Endodermal cell (in vitro differentiated cells): ENCODE data around the gene RAB20. TPM values are rescaled to one million over a fixed set of nuclear protein-coding genes. Genes with fewer than 3 reads are reported as not detected.

Experiments
- DNase-seq: peaks from one replicate; pipeline ENCODE4 v3.0.0-alpha.2; 2017
- H3K27ac ChIP-seq: 2 replicates; pipeline ENCODE4 v1.5.1; 2013; ENCODE audit warnings: mild to moderate bottlenecking, low read depth, low read length, moderate library complexity
- H3K27me3 ChIP-seq: 2 replicates; pipeline ENCODE4 v1.6.1; 2013; ENCODE audit warnings: mild to moderate bottlenecking, low read length, moderate library complexity; ENCODE audit not compliant: insufficient read depth, control insufficient read depth, poor library complexity, severe bottlenecking
- H3K36me3 ChIP-seq: 2 replicates; pipeline ENCODE4 v1.7.0; 2013; ENCODE audit warnings: mild to moderate bottlenecking, low read length, moderate library complexity; ENCODE audit not compliant: control insufficient read depth, insufficient read depth
- H3K4me1 ChIP-seq: one replicate; pipeline ENCODE4 v1.7.0; 2013; ENCODE audit warnings: low read length; ENCODE audit not compliant: control insufficient read depth, insufficient read depth
- H3K4me3 ChIP-seq: 2 replicates; pipeline ENCODE4 v1.5.1; 2013; ENCODE audit warnings: mild to moderate bottlenecking, low read length, moderate library complexity
- H3K9ac ChIP-seq: 2 replicates; pipeline ENCODE4 v1.6.1; 2013; ENCODE audit warnings: mild to moderate bottlenecking, low read length, moderate library complexity; ENCODE audit not compliant: poor library complexity, severe bottlenecking; ENCODE audit errors: extremely low read depth
- H3K9me3 ChIP-seq: 2 replicates; pipeline ENCODE4 v1.6.1; 2013; ENCODE audit warnings: mild to moderate bottlenecking, low read length, moderate library complexity; ENCODE audit not compliant: control insufficient read depth
- H3K27ac Mint-ChIP-seq: 2 replicates; pipeline ENCODE4 v1.8.0; 2020; ENCODE audit warnings: mixed read lengths
- H3K27me3 Mint-ChIP-seq: 2 replicates; pipeline ENCODE4 v1.8.0; 2021; ENCODE audit warnings: mild to moderate bottlenecking, mixed read lengths; ENCODE audit not compliant: insufficient read depth
- H3K36me3 Mint-ChIP-seq: 2 replicates; pipeline ENCODE4 v1.8.0; 2020; ENCODE audit warnings: low read depth, mixed read lengths
- H3K4me1 Mint-ChIP-seq: 2 replicates; pipeline ENCODE4 v1.8.0; 2020; ENCODE audit warnings: mixed read lengths
- H3K4me3 Mint-ChIP-seq: 2 replicates; pipeline ENCODE4 v1.8.0; 2020; ENCODE audit warnings: mild to moderate bottlenecking, moderate library complexity, mixed read lengths
- H3K9me3 Mint-ChIP-seq: 2 replicates; pipeline ENCODE4 v1.8.0; 2020; ENCODE audit warnings: mild to moderate bottlenecking, mixed read lengths
- WGBS, 2 experiments: methylation state at CpG; one replicate each; pipeline versions ENCODE4 v1.1.5 to v1.1.7; 2013; ENCODE audit warnings: missing lambda C conversion rate in 2 of 2, mixed read lengths in 1 of 2; ENCODE audit not compliant: insufficient coverage in 1 of 2, insufficient read length in 1 of 2; 5-methylcytosine and 5-hydroxymethylcytosine counted together
- long read RNA-seq, 4 experiments: library from polyadenylated mRNA in 2 of 4; library from RNA in 1 of 4; library from capped mRNA in 1 of 4; stranded (forward) in 3 of 4; unstranded in 1 of 4; transcript quantifications; one replicate each; pipeline ENCODE4 v2.0.0, GENCODE V29; 2020 to 2021; ENCODE audit warnings: inconsistent platforms in 1 of 4
- polyA plus RNA-seq, 2 experiments: library from polyadenylated mRNA; stranded (reverse); fragments of 50-300 nt; gene quantifications; one replicate each; pipeline ENCODE4 v1.2.3, GENCODE V29; 2013
- total RNA-seq, 2 donors: library from RNA; stranded (reverse); fragmentation: NEBNext Ultra II Directional in 1 of 2; extraction: Animal tissue kit (Norgen Biotek cat#: 25700) in 1 of 2; gene quantifications; 2 replicates in 1 of 2; 3 replicates in 1 of 2; pipeline ENCODE4 v1.2.1, GENCODE V29; 2021
- TF ChIP-seq, protein P1 (sequence below): fragments of 200-600 bp; sonication (generic); conservative IDR thresholded peaks from 2 replicates; pipeline ENCODE4 v1.5.0; 2021; ENCODE audit warnings: antibody characterized with exemption, mild to moderate bottlenecking

RAB20 gene, protein sequence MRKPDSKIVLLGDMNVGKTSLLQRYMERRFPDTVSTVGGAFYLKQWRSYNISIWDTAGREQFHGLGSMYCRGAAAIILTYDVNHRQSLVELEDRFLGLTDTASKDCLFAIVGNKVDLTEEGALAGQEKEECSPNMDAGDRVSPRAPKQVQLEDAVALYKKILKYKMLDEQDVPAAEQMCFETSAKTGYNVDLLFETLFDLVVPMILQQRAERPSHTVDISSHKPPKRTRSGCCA
- total RNA-seq: 10 to 100 TPM; 12.6 to 14.2 TPM
- 5.4 TPM for polyA plus RNA-seq (2013, experiment 1 of 2)
- polyA plus RNA-seq (2013, experiment 2 of 2): 6.1 TPM
- long read RNA-seq, experiment 1, partial matches to known transcripts: 0 of 8 reads
- long read RNA-seq, experiment 1, other reads (novel, unspliced or antisense): 5 of 8 reads
- long read RNA-seq, experiment 2, transcript RAB20-201 (2 exons, 1,518 nt): major isoform, 34 of 39 reads
- long read RNA-seq, experiment 2, partial matches to known transcripts: 1 of 39 reads
- long read RNA-seq, experiment 2, other reads (novel, unspliced or antisense): 4 of 39 reads
- long read RNA-seq, experiment 3, transcript RAB20-201 (2 exons, 1,518 nt): major isoform, 92 of 95 reads
- long read RNA-seq, experiment 3, partial matches to known transcripts: 1 of 95 reads
- long read RNA-seq, experiment 3, other reads (novel, unspliced or antisense): 2 of 95 reads
- long read RNA-seq, experiment 4, transcript RAB20-201 (2 exons, 1,518 nt): major isoform, 21 of 26 reads
- long read RNA-seq, experiment 4, partial matches to known transcripts: 2 of 26 reads
- long read RNA-seq, experiment 4, other reads (novel, unspliced or antisense): 3 of 26 reads

DNA sequence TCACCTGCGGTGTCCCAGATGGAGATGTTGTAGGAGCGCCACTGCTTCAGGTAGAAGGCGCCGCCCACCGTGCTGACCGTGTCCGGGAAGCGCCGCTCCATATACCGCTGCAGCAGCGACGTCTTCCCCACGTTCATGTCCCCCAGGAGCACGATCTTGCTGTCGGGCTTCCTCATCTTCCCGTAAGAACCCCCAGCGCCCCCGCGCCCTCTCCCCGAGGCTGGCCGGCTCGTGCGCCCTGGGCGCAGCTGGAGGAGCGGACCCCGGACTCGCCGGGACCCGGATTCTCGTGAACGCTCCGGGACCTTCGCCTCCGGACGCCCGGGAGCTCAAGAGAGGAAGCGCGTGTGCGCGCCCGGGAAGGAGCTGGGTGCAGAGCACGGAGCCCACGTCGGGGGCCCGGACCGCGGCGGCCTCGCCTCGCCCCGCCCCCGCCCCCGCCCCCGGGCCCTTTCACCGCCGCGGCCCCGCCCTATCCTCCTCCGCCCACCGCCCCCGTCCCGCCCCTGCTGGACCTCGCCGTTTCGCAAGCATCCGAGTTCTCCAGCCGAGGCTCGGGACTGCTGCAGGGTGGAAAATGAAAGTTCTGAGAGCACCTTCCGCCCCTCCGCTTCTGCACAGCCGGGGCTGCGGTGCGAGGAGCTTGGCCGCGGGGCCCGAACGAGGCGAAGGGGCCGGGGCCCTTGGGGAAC, at the start of gene RAB20:
Gene RAB20, minus strand, starts transcription at position 379 of the 692 bp plus-strand sequence. Its CDS starts 203 bp downstream, at position 176.
- Histone ChIP-seq H3K36me3 (peaks cover 11% of the 10 kb centered on the region), H3K27me3 (no peaks in the 10 kb centered on the region), H3K9me3 (no peaks in the 10 kb centered on the region), H3K4me3 (peak within 1 kb of the TSS; percentile 98), H3K27ac (no peak within 1 kb of the TSS), H3K9ac (peak within 1 kb of the TSS; percentile 58), H3K4me1 (no peaks in the 10 kb centered on the region)
- Mint-ChIP-seq H3K27ac (peak within 1 kb of the TSS; percentile 96), H3K9me3 (peaks cover 2% of the 10 kb centered on the region), H3K36me3 (peaks cover 19% of the 10 kb centered on the region), H3K4me3 (peak within 1 kb of the TSS; percentile 80), H3K27me3 (peaks cover 6% of the 10 kb centered on the region), H3K4me1 (peaks cover 37% of the 10 kb centered on the region)
- peak; percentile 94 for DNase-seq
- WGBS, 2 experiments: 0 to 1% methylated on average over 17 to 78 of the region's 79 CpGs
- TF ChIP-seq, protein P1, sequence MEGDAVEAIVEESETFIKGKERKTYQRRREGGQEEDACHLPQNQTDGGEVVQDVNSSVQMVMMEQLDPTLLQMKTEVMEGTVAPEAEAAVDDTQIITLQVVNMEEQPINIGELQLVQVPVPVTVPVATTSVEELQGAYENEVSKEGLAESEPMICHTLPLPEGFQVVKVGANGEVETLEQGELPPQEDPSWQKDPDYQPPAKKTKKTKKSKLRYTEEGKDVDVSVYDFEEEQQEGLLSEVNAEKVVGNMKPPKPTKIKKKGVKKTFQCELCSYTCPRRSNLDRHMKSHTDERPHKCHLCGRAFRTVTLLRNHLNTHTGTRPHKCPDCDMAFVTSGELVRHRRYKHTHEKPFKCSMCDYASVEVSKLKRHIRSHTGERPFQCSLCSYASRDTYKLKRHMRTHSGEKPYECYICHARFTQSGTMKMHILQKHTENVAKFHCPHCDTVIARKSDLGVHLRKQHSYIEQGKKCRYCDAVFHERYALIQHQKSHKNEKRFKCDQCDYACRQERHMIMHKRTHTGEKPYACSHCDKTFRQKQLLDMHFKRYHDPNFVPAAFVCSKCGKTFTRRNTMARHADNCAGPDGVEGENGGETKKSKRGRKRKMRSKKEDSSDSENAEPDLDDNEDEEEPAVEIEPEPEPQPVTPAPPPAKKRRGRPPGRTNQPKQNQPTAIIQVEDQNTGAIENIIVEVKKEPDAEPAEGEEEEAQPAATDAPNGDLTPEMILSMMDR: no peak

DNA sequence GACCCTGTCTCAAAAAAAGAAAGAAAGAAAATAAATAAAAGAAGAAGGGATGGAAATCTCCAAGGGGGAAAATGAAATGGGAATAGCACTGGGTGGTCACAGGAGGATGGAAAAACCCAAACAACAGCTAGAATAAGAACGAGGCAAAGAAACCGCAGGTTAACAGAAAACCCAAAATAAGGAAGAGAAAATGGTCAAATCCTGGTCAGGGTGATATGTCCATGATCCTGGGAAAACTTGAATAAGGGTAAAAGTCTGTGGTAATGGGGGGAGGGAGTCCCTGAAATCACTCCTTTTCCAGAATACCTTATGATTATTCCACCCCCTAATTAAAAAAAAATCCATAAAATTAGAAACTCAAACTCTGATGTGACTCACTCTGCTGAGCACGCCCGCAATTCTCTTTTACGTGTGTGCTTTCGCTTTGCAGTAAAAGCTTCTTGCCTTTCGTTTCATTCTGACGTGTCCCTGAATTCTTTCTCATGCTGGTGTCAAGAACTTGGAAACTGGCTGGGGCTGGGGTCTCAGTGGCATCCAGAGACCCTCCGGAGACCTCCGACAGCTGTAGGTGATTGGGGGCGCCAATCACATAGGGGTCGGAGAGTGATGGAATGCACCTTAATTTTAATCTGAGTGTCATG, 49.6 kb upstream of the RAB20 start:
- TF ChIP-seq, protein P1: no peak
- no peak overlapping the region for H3K27ac ChIP-seq
- H3K27me3 ChIP-seq: no peaks in the 10 kb centered on the region
- WGBS, 2 experiments: 91 to 94% methylated on average over 12 of the region's 12 CpGs
- H3K4me1 ChIP-seq: no peaks in the 10 kb centered on the region
- no peaks in the 10 kb centered on the region for H3K36me3 ChIP-seq
- H3K36me3 Mint-ChIP-seq: peaks cover 2% of the 10 kb centered on the region
- H3K4me3 Mint-ChIP-seq: no peak overlapping the region
- peaks cover 30% of the 10 kb centered on the region for H3K9me3 Mint-ChIP-seq
- peaks cover 2% of the 10 kb centered on the region for H3K4me1 Mint-ChIP-seq
- H3K9me3 ChIP-seq: peaks cover 10% of the 10 kb centered on the region
- DNase-seq: peak; percentile 32
- peaks cover 22% of the 10 kb centered on the region for H3K27me3 Mint-ChIP-seq
- no peak overlapping the region for H3K4me3 ChIP-seq
- H3K9ac ChIP-seq: no peak overlapping the region
- H3K27ac Mint-ChIP-seq: no peak overlapping the region
